Smooth muscle cell (in vitro differentiated cells): ENCODE data around the gene DCAF4. TPM values are rescaled to one million over a fixed set of nuclear protein-coding genes. Genes with fewer than 3 reads are reported as not detected.

Experiments
- DNase-seq: peaks from one replicate; lab custom pipeline; 2025; ENCODE audit not compliant: unreplicated experiment; lab: John Stamatoyannopoulos, UW
- H2AFZ ChIP-seq: fragments of 200-600 bp; sonication (generic); 2 replicates; pipeline ENCODE4 v1.6.0; 2016; ENCODE audit warnings: antibody characterized with exemption, low read depth, mild to moderate bottlenecking
- H3F3A ChIP-seq: fragments of 200-600 bp; sonication (generic); 2 replicates; pipeline ENCODE4 v1.6.0; 2017; ENCODE audit warnings: antibody characterized with exemption, low read depth
- H3K27ac ChIP-seq: fragments of 200-600 bp; sonication (generic); 2 replicates; pipeline ENCODE4 v1.5.1; 2016; ENCODE audit warnings: low read depth, mild to moderate bottlenecking
- H3K27me3 ChIP-seq: fragments of 200-600 bp; sonication (generic); 2 replicates; pipeline ENCODE4 v1.6.1; 2016; ENCODE audit warnings: low read depth, mild to moderate bottlenecking
- H3K36me3 ChIP-seq: fragments of 200-600 bp; sonication (generic); 2 replicates; pipeline ENCODE4 v1.5.1; 2016; ENCODE audit warnings: low read depth
- H3K4me1 ChIP-seq: fragments of 200-600 bp; sonication (generic); 2 replicates; pipeline ENCODE4 v1.5.1; 2016; ENCODE audit warnings: low read depth
- H3K4me2 ChIP-seq: fragments of 200-600 bp; sonication (generic); 2 replicates; pipeline ENCODE4 v1.6.0; 2016; ENCODE audit warnings: mild to moderate bottlenecking
- H3K4me3 ChIP-seq: fragments of 200-600 bp; sonication (generic); 2 replicates; pipeline ENCODE4 v1.5.1; 2016; ENCODE audit warnings: mild to moderate bottlenecking
- H3K79me2 ChIP-seq: fragments of 200-600 bp; sonication (generic); 2 replicates; pipeline ENCODE4 v1.6.0; 2016; ENCODE audit warnings: low read depth, mild to moderate bottlenecking
- H3K9ac ChIP-seq: fragments of 200-600 bp; sonication (generic); 2 replicates; pipeline ENCODE4 v1.6.0; 2016; ENCODE audit warnings: low read depth
- H3K9me3 ChIP-seq: fragments of 200-600 bp; sonication (generic); replicated peaks from 2 replicates; pipeline ENCODE4 v1.5.1; 2016; ENCODE audit warnings: low read depth
- H4K20me1 ChIP-seq: fragments of 200-600 bp; sonication (generic); 2 replicates; pipeline ENCODE4 v1.6.0; 2016; ENCODE audit warnings: low read depth
- WGBS: methylation state at CpG from one replicate; pipeline ENCODE4 v1.1.7; 2016; ENCODE audit warnings: low lambda C conversion rate; 5-methylcytosine and 5-hydroxymethylcytosine counted together
- polyA plus RNA-seq: library from polyadenylated mRNA; unstranded; fragments of >200 nt; fragmentation: Nextera tagmentation; extraction: Ambion mirVana; gene quantifications from 2 replicates; pipeline ENCODE4 v1.2.1, GENCODE V29; 2016
- total RNA-seq: library from RNA; depleted of rRNA; stranded (reverse); fragments of >200 nt; gene quantifications from 2 replicates; pipeline ENCODE4 v1.2.3, GENCODE V29; 2014
- TF ChIP-seq, protein P1 (sequence below): fragments of 200-600 bp; sonication (generic); IDR thresholded peaks from 2 replicates; pipeline ENCODE4 v1.5.1; 2017; ENCODE audit warnings: borderline replicate concordance, mild to moderate bottlenecking, antibody characterized with exemption; ENCODE audit not compliant: insufficient read depth, poor library complexity, severe bottlenecking

DCAF4 gene, protein sequence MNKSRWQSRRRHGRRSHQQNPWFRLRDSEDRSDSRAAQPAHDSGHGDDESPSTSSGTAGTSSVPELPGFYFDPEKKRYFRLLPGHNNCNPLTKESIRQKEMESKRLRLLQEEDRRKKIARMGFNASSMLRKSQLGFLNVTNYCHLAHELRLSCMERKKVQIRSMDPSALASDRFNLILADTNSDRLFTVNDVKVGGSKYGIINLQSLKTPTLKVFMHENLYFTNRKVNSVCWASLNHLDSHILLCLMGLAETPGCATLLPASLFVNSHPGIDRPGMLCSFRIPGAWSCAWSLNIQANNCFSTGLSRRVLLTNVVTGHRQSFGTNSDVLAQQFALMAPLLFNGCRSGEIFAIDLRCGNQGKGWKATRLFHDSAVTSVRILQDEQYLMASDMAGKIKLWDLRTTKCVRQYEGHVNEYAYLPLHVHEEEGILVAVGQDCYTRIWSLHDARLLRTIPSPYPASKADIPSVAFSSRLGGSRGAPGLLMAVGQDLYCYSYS
- 9.2 and 13.2 TPM in 2 replicates for total RNA-seq
- 7.6 and 8.2 TPM in 2 replicates for polyA plus RNA-seq

DNA sequence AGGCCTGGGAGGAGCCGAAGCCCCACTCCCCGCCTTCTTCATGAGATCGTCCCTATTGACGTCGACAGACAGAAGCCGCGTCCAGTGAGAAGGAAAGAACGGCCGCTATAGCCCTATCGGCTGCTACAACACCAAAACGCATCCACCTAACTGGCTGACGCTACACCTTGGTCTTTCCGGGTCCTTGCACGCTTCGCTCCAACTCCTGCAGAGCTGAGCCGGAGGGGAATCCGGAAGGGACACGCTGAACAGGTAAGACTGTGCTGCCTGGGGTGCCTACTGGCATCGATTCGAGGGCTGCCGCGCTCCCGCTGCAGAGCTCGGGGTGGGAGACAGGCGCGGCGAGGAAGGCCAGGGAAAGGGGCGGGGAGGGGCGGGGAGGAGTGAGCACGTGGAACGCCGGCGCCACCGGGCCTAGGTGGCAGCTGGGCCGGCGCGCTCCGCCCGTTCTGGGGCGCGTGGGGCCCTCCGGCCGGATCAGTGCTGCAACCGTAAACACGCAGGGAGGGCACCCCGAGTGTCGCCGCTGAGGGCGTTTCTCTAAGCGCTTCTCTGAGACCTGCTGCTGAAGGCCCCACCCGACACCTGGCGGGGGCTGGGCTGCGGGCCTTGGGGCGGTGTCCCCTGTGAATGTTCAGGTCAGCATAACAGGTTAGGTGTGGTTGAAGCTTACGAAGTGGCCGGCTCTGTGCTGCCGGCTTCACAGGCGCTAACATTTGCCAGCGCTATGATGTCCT lies at the start of gene DCAF4:
Gene DCAF4, plus strand, starts transcription at position 173 of the 737 bp plus-strand sequence. CDS start 11,515 bp downstream, outside the sequence.
- Histone ChIP-seq H3K79me2 (peaks cover 14% of the 10 kb centered on the region), H3K27me3 (no peaks in the 10 kb centered on the region), H3K4me2 (peak within 1 kb of the TSS; percentile 94), H2AFZ (peak within 1 kb of the TSS; percentile 95), H3K36me3 (no peaks in the 10 kb centered on the region), H4K20me1 (no peaks in the 10 kb centered on the region), H3K9me3 (no peaks in the 10 kb centered on the region), H3K9ac (peak within 1 kb of the TSS; percentile 65), H3K4me3 (peak within 1 kb of the TSS; percentile 88), H3K27ac (peak within 1 kb of the TSS; percentile 79), H3K4me1 (peaks cover 4% of the 10 kb centered on the region), H3F3A (no peaks in the 10 kb centered on the region)
- TF ChIP-seq, protein P1, sequence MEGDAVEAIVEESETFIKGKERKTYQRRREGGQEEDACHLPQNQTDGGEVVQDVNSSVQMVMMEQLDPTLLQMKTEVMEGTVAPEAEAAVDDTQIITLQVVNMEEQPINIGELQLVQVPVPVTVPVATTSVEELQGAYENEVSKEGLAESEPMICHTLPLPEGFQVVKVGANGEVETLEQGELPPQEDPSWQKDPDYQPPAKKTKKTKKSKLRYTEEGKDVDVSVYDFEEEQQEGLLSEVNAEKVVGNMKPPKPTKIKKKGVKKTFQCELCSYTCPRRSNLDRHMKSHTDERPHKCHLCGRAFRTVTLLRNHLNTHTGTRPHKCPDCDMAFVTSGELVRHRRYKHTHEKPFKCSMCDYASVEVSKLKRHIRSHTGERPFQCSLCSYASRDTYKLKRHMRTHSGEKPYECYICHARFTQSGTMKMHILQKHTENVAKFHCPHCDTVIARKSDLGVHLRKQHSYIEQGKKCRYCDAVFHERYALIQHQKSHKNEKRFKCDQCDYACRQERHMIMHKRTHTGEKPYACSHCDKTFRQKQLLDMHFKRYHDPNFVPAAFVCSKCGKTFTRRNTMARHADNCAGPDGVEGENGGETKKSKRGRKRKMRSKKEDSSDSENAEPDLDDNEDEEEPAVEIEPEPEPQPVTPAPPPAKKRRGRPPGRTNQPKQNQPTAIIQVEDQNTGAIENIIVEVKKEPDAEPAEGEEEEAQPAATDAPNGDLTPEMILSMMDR: no peak
- under 1% methylated on average over 37 of the region's 59 CpGs for WGBS
- DNase-seq: peak; percentile 87

GRCh38 chr14:72876710-72877063 lies 49.6 kb upstream of the DCAF4 start:
- no peaks in the 10 kb centered on the region for H3K79me2 ChIP-seq

GRCh38 chr14:72878746-72879145 lies 47.5 kb upstream of the DCAF4 start:
- TF ChIP-seq, protein P1: no peak
- Histone ChIP-seq H3K9ac (no peak overlapping the region), H3K9me3 (no peaks in the 10 kb centered on the region), H2AFZ (no peak overlapping the region), H3K4me2 (no peak overlapping the region), H3F3A (no peaks in the 10 kb centered on the region), H4K20me1 (peaks cover 13% of the 10 kb centered on the region), H3K4me1 (peaks cover 8% of the 10 kb centered on the region), H3K27me3 (no peaks in the 10 kb centered on the region), H3K36me3 (no peaks in the 10 kb centered on the region), H3K4me3 (no peak overlapping the region), H3K79me2 (no peaks in the 10 kb centered on the region), H3K27ac (no peak overlapping the region)
- 75% methylated on average over 5 of the region's 5 CpGs for WGBS
- no peak for DNase-seq

More at GRCh38 chr14:72876710-72877063, 49.6 kb upstream of the DCAF4 start:
- H3K4me1 ChIP-seq: peaks cover 8% of the 10 kb centered on the region
- no peaks in the 10 kb centered on the region for H3F3A ChIP-seq
- no peak overlapping the region for H3K4me3 ChIP-seq
- H3K36me3 ChIP-seq: no peaks in the 10 kb centered on the region
- H3K9ac ChIP-seq: no peak overlapping the region
- H3K4me2 ChIP-seq: no peak overlapping the region
- DNase-seq: no peak
- no peaks in the 10 kb centered on the region for H3K27me3 ChIP-seq
- no peak overlapping the region for H3K27ac ChIP-seq
- H3K9me3 ChIP-seq: no peaks in the 10 kb centered on the region
- WGBS: 47% methylated on average over 4 of the region's 4 CpGs
- TF ChIP-seq, protein P1: no peak
- H2AFZ ChIP-seq: no peak overlapping the region
- peaks cover 11% of the 10 kb centered on the region for H4K20me1 ChIP-seq
